ENCODE results near the gene DNAJC13. TPM values are rescaled to one million over a fixed set of nuclear protein-coding genes. Genes with fewer than 3 reads are reported as not detected.

Gene DNAJC13
- total RNA-seq, 1 donor from 2014 or later = 63.0 TPM

GRCh38 chr3:132587401-132587800, 170.1 kb downstream of the DNAJC13 start:
- DNase-seq (ENCODE audit: low read depth, low spot score) = no peak

Other genes starting within 250 kb of the DNAJC13 start
- gene ACP3, start 100.1 kb upstream of the DNAJC13 start, total RNA-seq = not detected in 2 replicates
- gene ACKR4, start 179.8 kb downstream of the DNAJC13 start, total RNA-seq = 4.4 and 7.7 TPM in 2 replicates
- 20.7 and 28.2 TPM in 2 replicates for gene ACAD11, start 242.3 kb downstream of the DNAJC13 start, total RNA-seq
- 34.0 and 62.7 TPM in 2 replicates for gene UBA5, start 242.8 kb downstream of the DNAJC13 start, total RNA-seq

Data from pulmonary artery endothelial cell (primary cell).